HG02840 (cell line): ENCODE data around the gene CASZ1.

Experiments used
- ATAC-seq: cut with Tn5 transposase; IDR thresholded peaks from one replicate; pipeline ENCODE4 v1.9.1; 2021; ENCODE audit warnings: mild to moderate bottlenecking, moderate library complexity, moderate number of reproducible peaks; ENCODE audit not compliant: unreplicated experiment, low FRiP score

The CASZ1 gene

DNA sequence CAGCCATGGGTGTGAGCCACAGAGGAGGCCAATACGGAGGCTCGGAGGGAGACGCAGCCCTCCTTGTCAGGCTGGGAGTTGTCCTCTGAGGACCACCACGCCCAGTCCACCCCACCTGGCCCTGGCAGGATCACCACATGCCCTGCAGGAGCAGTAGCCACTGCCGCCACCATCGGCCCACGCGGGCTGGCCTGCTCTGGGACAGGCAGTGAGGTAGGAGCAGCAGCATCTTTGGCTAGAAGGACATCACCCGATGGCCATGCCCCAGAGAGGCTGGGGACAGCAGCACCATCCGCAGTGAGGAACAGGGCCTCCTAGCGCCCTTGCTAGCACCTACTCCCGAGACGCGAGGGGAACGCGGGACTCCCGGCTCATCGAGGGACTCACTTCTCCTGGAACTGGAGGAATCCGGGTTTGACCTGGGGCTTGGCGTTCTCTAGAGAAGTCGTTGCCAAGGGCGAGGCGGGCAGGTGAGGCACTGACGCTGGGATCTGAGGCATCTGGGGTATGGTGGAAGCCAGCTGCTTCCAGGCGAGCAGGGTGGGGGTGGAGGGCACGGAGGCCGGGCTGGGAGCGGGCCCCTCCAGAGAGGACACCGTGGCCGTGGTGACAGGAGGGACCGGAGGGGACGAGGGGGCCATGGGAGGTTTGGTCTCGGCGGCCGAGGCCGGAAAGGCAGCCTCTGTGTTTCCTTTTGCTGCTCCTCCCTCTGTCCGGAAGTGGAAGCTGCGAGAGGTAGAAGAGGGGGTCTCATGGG lies 148.9 kb downstream of the CASZ1 start:
- ATAC-seq, result no peak

DNA sequence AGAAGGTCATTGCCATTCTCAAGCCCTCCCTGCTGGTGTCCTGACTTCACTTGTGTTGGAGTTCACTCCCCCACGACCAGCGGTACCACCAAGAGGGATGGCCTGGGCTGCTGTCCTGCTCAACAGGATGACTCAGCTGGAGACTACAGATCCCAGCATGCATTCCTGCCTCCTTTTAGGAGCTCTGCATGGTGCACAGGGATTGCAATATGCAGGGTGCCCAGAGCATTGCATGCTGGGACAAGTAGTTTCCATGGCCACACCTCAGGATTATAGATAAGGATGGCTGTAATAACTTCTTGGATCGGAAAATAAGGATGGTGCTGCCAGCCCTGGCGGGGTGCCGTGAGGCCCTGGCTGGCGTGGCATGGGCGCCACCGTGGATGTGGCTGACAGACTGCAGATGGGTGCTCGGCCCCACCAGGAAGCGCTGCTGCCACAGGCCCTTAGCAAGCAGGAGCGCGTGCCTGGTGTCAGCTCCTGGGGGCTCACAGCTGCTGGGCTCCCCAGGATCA lies 150.0 kb downstream of the CASZ1 start:
- no peak for ATAC-seq

DNA sequence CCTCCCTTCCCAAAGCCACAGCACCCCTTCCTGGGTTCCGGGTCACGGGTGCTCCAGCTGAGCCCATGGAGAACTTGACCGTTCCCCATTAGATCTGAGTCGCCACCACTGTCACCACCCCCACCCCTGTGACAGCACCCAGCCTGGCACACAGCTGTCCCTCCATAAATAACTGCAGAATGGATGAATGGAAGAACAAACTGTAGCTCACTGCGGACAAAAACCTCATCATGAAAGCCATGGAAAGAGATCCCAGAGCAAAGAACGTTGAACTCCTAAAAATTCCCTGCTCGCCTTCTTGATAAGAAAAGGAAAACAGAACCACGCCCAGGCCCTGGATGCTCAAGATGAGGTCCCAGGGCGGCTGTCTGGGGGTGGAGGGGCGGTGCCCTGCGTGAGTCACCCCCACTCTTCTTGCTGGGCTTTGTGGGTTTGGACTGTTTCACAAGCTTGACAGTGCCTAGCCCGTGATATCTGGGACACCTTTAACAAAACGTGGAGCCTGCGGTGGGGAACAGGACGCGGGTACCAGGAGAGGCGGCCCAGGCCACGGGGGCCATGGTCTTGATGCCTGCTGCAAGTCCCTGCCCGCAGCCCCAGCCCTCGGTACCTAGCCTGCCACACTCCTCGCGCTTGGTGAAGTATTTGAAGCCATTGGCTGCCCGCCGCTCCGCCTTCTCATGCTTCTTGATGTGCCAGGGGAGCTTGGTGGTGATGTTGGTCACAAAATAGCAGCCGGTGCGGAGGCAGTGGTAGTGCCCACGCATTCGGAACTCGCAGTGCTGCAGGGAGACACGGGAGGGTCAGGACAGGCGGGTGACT lies 151.9 kb downstream of the CASZ1 start:
- no peak for ATAC-seq

DNA sequence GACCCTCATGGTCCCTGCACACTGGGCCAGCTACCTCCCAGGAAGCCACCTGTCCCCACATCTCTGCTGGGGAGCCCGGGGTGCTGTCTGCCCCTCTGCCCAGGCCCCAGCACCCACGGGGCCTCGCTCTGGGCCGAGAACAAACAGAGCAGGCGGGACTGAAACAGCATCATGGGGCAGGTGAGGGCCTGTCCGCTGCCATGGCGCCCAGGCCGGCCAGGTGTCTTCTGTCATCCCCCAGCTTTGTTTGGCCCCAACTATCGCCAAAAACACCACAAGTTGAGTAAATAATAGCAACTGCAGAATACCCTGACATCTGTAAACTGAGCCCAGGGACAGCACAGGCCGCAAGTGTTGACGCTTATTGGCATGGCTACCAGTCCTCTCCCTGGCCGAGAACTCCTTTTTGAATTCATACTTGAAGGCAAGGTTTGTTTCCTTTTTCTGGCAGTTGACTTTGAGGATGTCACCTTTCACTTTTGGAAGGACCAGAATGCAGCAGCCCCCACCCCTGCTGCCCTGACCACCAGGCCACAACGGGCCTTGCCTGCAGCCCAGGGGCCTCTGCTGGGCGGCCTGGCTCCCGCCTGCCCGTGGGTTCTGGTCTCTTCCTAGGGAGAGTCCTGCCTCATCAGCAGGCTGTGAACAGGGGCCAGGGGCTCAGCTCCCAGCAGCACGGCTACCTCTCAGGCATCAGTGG lies 152.7 kb downstream of the CASZ1 start:
- ATAC-seq, result no peak

DNA sequence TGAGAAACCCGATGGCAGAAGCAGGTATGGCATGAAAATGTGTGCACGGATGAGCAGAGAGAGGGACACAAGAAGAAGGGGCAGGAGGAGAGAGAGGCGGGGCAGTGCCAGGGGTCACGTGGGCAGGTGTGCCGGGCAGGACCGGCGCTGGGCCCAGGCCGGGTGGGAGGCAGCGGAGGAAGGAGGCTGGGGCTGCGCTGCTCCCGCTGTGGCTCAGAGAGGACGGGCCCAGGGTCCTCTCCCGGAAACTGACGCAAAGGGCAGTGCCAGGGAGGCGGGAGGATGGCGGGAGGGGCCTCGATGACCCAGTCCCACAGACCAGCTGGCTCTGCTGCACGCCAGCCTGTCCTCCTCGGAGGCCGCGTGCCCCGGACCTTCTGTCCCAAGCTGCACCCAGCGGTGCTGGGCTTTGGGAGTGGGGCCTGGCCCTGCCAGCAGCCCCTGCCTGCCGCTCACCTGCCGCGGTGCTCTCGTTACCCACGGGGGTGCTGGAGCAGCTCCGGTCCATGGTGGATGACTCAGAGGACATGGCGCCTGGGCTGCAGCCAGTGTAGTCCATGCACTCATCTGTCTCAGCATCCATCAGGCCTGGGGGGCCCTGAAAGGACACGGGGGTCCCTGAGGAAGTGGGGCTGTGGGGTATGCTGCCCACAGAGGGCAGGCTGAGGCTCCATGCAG lies 153.9 kb downstream of the CASZ1 start:
- ATAC-seq, result no peak

DNA sequence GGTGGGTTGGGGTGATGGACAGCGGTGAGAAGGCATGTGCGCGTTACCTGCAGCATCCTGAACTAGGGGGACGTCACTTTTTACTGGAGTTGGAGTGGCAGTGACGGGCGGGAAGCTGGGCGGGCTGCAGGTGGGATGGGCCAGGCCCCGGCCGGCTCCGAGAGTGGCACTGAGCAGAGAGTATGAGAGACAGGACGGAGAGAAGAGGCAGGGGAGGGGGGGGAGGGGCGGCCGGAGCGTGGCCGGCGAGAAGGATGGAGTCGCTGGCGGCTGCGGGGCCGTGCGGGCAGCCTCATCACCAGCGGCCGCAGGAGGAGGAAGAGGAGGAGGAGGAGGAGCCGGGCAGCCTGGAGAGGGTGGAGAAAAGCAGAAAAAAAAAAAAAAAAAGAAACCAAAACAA lies 154.5 kb downstream of the CASZ1 start:
- ATAC-seq, result no peak

DNA sequence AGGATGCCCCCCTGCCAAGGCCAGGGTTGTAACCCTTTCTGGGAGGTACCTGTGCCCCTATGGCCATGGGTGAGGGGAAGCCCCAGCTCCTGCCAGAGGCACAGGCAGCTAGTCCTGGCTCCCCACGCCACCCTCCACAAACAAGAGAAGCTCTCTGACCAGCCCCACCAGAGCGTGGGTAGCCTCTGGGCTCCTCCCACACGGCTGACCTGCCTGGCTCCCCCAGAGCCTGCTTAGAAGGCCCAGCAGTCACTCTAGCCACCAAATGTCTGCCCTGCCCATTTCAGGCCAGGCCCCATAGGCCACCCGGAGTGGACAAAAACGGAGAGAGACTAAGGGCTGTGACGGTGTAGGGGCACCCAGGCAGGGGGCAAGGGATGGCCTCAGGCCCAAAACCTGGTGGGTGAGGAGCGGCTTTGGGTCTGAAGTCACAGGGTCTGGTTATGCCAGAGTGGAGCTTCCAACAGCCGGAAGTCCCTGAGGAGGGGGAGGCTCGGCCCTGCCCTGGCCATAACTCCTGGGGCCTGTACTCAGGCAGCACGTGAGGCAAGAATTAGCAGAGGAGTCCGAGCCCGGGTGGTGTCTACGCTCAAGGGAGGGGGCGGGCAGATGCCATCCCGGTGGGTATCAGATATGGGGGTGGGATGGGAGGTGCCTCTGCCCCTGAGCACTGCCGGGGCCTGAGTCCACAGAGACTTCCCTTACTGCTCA lies 155.4 kb downstream of the CASZ1 start:
- no peak for ATAC-seq

DNA sequence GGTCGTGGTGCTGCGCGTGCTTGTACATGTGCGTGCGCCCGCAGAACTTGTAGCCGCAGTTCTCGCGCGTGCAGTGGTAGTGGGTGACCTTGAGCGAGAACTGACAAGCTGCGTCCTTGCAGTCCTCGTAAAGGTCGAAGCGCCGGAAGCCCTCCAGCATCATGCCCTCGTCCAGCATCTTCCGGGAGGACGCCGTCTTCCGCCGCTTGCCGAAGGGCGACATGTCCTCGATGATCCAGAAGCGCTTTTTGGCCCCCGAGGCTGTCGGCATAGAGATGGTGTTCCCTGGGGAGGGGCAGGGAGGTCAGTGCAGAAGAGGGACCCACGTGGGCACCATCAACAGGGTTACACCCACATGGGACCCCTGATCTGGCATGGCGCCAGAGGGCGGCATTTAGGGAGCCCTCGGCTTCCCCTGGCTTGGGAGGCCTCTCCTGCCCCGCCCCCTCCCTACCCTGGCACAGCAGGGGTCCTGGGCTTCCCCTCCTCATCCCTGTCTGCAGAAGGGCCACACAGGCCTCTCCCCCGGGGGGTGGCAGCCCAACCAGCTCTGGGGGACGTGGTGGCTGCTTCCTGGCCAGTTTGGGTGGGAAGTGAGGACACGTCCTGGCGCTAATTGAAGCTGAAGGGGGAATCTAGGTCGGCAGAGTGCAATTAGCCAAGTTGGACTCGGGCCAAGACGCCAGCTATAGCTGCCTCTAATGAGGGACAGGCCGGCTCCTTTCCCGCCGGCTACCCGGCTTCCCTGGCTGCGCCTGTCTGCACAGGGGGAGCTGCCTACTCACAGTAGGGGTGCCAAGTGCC lies 156.5 kb downstream of the CASZ1 start:
- no peak for ATAC-seq

DNA sequence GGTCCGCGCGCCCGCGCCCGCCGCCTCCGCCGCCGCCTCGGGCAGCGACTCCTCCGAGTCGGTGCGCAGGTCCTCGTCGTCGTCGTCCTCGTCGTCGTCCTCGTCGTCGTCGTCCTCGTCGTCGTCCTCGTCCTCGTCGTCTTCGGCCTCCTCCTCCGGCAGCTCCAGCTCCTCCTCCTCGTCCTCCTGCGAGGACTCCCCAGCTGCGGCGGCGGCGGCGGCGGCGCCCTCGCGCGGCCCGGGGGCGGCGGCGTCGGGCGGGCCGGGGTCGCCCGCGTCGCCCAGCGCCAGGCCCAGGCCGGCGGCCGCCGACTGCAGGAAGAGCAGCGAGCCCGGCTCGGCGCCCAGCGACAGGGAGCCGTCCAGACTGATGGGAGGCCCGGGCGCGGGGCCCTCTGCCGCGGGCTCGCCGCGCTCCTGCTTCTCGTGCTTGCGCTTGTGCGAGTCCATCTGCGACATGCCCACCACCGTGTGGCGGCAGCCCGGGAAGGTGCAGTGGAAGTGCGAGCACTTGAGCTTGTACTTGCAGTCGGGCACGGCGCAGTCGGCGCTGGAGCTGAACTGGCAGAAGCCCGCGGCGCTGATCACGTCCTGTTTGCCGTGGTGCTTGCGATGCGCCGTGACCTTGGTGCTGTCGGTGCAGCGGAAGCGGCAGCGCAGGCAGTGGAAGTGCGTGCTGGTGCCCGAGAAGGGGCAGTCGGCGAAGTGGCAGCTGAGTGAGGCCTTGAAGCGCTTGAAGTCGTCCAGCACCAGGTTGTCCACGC lies 157.3 kb downstream of the CASZ1 start:
- no peak for ATAC-seq

DNA sequence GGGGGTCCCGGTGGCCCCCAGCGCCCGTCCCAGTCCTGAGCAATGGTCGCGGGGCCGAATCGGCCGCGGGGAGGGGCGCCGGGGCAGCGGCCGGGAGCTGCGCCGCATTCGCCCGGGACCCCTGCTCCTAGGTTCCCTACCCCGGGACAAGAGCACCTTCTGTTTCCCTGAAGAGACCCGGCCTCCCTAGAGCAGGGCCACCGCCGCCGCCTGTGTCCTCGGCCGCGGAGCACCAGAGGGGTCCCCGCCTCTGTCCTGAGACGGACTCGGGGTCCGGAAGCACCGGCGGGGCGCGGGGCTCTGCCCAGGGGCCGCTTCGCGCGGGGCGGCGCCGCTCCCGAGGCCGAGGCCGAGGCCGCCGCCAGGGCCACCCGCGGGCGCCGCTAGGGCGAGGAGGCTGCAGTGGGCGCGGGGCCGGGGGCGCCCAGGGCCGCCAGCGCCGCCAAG lies 157.9 kb downstream of the CASZ1 start:
- ATAC-seq, result no peak

DNA sequence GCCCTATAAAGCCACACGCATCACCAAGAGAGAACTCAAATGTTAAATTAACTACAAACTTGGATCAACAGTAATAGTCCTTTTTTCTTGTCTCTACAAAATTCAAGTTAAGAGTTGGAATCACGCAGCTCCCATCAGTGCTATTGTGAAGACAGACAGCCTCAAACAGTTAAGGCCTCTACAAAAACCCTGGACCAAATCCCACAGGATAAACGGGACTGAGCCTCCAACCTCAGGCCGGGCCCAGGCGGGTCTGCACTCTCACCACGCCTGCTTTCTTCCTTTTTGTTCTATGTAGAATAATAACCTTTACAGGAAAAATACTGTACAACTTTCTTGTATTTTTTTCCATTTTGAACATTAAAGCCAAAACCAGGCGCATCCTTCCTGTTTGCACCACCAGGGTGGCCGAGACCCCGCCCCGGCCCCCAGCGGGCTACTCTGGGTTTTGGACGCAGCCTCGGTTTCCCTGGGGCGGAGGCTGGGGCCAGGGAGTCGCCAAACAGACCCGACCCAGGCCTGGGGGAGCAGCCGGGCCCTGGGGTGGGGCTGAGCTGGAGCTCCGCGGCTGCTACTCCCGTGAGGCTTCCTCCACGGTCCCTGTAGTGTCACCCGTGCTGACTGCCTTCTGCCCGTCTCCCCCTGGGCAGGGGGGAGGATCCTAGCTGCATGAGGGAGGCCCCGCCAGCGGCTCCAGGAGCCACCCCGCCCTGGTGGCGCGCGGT lies 158.4 kb downstream of the CASZ1 start:
- ATAC-seq, result no peak

DNA sequence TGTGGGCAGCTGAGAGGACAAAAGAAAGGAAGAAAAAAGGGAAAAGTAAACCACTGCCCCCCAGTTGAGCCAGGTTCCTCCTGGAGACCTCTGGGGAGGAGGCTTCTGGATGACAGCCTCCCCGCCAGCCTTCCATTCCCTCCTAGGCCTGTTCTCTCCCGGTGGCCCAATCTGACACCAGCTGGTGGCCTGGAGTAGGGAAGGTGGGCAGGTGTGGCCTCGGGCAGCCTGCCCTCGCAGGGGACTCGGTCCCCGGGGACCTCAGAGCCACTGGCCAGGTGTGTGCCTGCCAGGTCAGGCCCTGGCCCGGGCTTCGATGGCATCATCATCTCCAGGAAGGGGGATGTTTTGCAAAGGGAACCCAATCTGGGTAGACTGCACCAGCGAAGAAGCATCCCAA lies 159.0 kb downstream of the CASZ1 start:
- no peak for ATAC-seq

DNA sequence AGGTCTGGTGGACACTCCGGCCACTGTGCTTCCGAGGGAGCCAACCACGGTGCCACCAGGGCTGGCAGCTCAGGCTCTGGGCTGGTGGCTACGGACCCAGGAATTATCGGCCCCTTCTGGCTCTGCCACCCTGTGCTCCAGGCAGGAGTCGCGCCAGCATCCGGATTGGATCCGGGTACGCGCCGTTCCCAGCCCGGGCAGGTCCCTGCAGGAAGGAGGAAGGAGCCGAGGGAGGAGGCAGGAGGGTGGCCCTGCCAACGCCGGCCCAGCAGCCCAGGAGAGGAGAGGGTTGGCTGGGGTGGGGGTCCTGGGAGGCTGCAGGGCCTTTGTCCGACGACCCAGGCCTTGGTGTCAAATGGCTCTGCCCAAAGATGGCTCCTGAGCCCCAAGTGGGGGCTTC lies 160.5 kb downstream of the CASZ1 start:
- ATAC-seq, result no peak

DNA sequence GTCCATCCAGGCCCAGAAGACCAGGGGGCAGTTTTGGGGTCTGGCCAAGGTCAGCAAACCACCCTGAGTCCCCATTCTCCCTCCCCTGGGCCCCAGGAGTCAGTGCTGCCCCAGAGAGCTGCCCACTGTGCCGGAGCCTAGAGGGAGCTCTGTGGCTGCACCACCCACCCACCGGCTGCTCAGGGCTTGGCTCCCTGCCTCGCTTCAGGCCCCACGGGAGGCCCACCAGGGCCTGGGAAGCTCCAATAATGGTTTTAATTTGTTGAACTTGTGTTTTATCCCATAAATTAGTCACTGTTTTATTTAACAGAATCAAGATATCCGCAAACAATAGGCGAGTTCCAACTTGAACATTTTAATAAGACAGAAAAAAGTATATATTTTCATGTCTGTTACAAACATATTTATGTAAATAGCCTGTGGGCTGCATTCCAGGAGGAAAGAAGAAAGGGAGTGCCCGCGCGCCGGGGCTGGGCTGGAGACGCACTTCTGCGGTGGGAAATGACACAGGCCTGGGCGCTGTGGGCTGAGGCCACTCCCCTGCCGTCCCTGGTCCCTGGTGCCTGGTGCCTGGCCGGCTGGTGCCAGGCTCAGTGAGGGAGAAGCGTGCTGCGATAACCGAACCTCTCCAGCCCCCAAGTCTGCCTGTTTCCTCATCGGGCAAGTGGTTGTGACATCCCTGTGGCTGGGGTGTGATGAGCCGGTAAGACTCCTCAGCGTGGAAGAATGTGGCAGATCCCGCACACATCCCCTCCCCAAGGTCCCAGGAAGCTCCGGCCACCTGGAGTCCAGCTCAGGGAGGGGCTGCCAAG lies 161.2 kb downstream of the CASZ1 start:
- no peak for ATAC-seq

DNA sequence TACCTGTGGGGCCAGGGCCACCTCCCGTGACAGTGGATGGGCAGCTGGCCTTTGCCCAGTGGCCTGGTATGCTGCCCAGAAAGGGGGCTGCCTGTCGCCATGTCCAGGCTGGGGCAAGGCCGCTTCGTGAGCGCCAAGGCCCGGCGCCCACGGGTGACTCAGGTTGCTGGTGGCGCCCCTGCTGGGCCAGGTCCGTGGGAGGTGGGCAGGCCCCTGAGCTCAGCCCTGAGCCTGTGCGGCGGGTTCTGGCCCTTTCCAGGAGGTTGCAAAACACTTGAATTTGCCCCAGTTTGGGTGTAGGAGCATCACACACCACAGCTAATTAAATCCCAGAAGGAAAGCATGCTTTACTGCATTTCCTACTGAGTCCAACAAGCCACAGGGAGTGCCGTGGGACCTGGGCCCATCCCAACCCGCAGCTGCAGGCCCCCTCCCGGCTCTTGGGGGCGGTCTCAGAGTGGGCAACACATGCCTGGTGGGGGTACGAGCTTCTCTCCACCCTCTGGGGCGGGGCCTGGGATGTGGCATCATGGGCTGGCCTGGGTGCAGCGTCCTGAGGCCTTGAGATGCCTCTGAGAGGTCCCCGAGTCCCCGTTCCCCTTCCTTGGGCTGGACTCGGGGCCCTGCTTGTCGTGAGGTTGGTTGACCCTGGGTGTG lies 161.9 kb downstream of the CASZ1 start:
- no peak for ATAC-seq

DNA sequence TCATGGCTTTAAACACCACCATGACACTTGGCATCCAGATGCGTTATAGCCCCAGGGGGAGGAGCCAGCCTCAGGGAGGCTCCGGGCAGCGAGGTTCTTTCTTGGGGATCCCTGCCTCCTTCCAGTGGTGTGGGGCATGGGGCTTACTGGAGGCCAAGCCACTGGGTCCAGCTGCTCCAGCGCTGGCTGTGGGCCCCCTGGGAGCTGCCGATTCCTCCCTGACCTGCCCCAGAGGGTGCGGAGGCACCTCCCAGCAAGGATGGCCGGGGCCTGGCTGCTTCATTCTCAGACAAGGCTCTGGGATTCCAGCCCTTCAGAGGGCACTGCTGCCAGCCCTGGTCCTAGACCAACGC lies 162.4 kb downstream of the CASZ1 start:
- ATAC-seq, result no peak
